GM12892 (cell line): ENCODE data around the gene WASF2.

ENCODE experiments used
- POLR2A ChIP-seq: IDR thresholded peaks from 2 replicates; pipeline ENCODE4 v1.6.1; 2011; ENCODE audit warnings: low read depth, low read length, control low read depth
- TAF1 ChIP-seq: IDR thresholded peaks from 2 replicates; pipeline ENCODE4 v1.6.1; 2011; ENCODE audit warnings: low read depth, mild to moderate bottlenecking, control low read depth, low read length, borderline replicate concordance

- TF ChIP-seq POLR2A (no peak), TAF1 (no peak)
Observed at GRCh38 chr1:27448982-27449381, 41.0 kb downstream of the WASF2 start.
